Measurements from ENCODE around the gene HNRNPDL. TPM values are rescaled to one million over a fixed set of nuclear protein-coding genes. Genes with fewer than 3 reads are reported as not detected.
A peak's percentile ranks its signal among the peaks of the same experiment; 100 is the strongest.

Gene HNRNPDL
- polyA plus RNA-seq, 2 of the 4 experiments (the other 2 are of a cell fraction) = 321 to 397 TPM

- no peak for TF ChIP-seq RNF2 (IDR thresholded peaks at IDR 0.05; ENCODE audit: borderline replicate concordance, low read depth)
- TF ChIP-seq EHF (CRISPR knock-in tag; IDR thresholded peaks at IDR 0.05) = no peak
- no peak for TF ChIP-seq CBX2 (IDR thresholded peaks at IDR 0.05; ENCODE audit: borderline replicate concordance, low read depth)
- no peak for TF ChIP-seq CEBPB (IDR thresholded peaks at IDR 0.05)
- FAIRE-seq = no peak
- ChIA-PET CTCF (interaction anchor here (1.0 kb wide), 1 partner anchor 49 kb away, joined by 3 read pairs; no protein-coding TSS in a partner anchor), POLR2A (no interaction called here)
- Histone ChIP-seq H3K4me2 (no peak overlapping the region), H3K4me1 (peaks cover 6% of the 10 kb centered on the region; the same call in 1 of the 3 replicates), H3K9me3 (no peaks in the 10 kb centered on the region), H3K27ac (no peak overlapping the region), H3K4me3 (no peak overlapping the region)
- 74% methylated on average over 6 of the region's 9 CpGs for WGBS (ENCODE audit: missing lambda C conversion rate)
- peak in 1 of 2 experiments; percentile 59; a peak in 3 of 6 replicates for ATAC-seq
- no peak for DNase-seq (ENCODE audit: low read depth in 1 of 2, low spot score in 1 of 2)
These were observed 49.9 kb downstream of the HNRNPDL start for GRCh38 chr4:82380344-82380743.

- FAIRE-seq = no peak
- ChIA-PET POLR2A (interaction anchor here (2.9 kb wide), 1 partner anchor 53 kb away, joined by 61 read pairs; the partner anchor contains the start of gene HNRNPDL), CTCF (no interaction called here)
- peaks cover 6% of the 10 kb centered on the region; the same call in 1 of the 3 replicates for H3K4me1 ChIP-seq
- TF ChIP-seq TFCP2L1 (CRISPR knock-in tag; IDR thresholded peaks at IDR 0.05) (no peak), RNF2 (IDR thresholded peaks at IDR 0.05; ENCODE audit: borderline replicate concordance, low read depth) (no peak), MAFK (IDR thresholded peaks at IDR 0.05; ENCODE audit: partially characterized antibody) (no peak), HOXB13 (CRISPR knock-in tag; IDR thresholded peaks at IDR 0.05; ENCODE audit: low read depth) (no peak), RFX5 (IDR thresholded peaks at IDR 0.05) (no peak), EHF (CRISPR knock-in tag; IDR thresholded peaks at IDR 0.05) (no peak), BHLHE40 (IDR thresholded peaks at IDR 0.05; ENCODE audit: low read depth, low read length) (no peak)
- no peak for DNase-seq (ENCODE audit: low read depth in 1 of 2, low spot score in 1 of 2)
- H3K4me2 ChIP-seq = peak overlapping the region; percentile 73
- H3K4me3 ChIP-seq = no peak overlapping the region
- no peak overlapping the region for H3K27ac ChIP-seq
- ATAC-seq = no peak
- no peaks in the 10 kb centered on the region for H3K9me3 ChIP-seq
- WGBS (ENCODE audit: missing lambda C conversion rate) = 90% methylated on average over 4 of the region's 4 CpGs
These were observed 54.2 kb downstream of the HNRNPDL start for GRCh38 chr4:82376109-82376508.

- peak within 1 kb of the TSS; percentile 92 for H3K4me2 ChIP-seq
- FAIRE-seq = no peak
- TF ChIP-seq FOSB (CRISPR knock-in tag; IDR thresholded peaks at IDR 0.05) = no peak
- TF ChIP-seq E2F6 (IDR thresholded peaks at IDR 0.05; ENCODE audit: borderline replicate concordance, low read depth) = peak; percentile 61
- TF ChIP-seq SREBF2 (IDR thresholded peaks at IDR 0.05) = no peak
- no peak for TF ChIP-seq RARB (CRISPR knock-in tag; IDR thresholded peaks at IDR 0.05)
- peak; percentile 39 to 78; a peak in 4 of 5 replicates for TF ChIP-seq JUN (IDR thresholded peaks at IDR 0.05)
- TF ChIP-seq ZNF302 (CRISPR knock-in tag; IDR thresholded peaks at IDR 0.05) = no peak
- TF ChIP-seq HDAC2 (IDR thresholded peaks at IDR 0.05) = no peak
- TF ChIP-seq MAZ (IDR thresholded peaks at IDR 0.05; ENCODE audit: borderline replicate concordance, low read depth, low read length) = 0 out of 2 replicates have a peak, but pooled peaks have one; percentile 39
- TF ChIP-seq POLR2A (IDR thresholded peaks at IDR 0.05; ENCODE audit: low read length) = peak; percentile 77
- TF ChIP-seq BCL3 (IDR thresholded peaks at IDR 0.05) = no peak
- peak; percentile 96 for TF ChIP-seq USF2 (IDR thresholded peaks at IDR 0.05)
- TF ChIP-seq HEYL (CRISPR knock-in tag; IDR thresholded peaks at IDR 0.05) = no peak
- peak; percentile 67 for TF ChIP-seq TFCP2L1 (CRISPR knock-in tag; IDR thresholded peaks at IDR 0.05)
- TF ChIP-seq NFE2L2 (conservative IDR thresholded peaks at IDR 0.05; ENCODE audit: low read length) = no peak
- peak; percentile 19; the same call in 1 of the 2 replicates for TF ChIP-seq REST (IDR thresholded peaks at IDR 0.05)
- TF ChIP-seq BHLHE40 (IDR thresholded peaks at IDR 0.05; ENCODE audit: low read depth, low read length) = peak; percentile 58; the same call in 1 of the 2 replicates
- TF ChIP-seq RFX5 (IDR thresholded peaks at IDR 0.05) = no peak
- TF ChIP-seq CEBPB (IDR thresholded peaks at IDR 0.05) = no peak
- TF ChIP-seq FOXS1 (CRISPR knock-in tag; IDR thresholded peaks at IDR 0.05) = no peak
- no peak for TF ChIP-seq HOXB13 (CRISPR knock-in tag; IDR thresholded peaks at IDR 0.05; ENCODE audit: low read depth)
- TF ChIP-seq PBX3 (IDR thresholded peaks at IDR 0.05) = 0 out of 2 replicates have a peak, but pooled peaks have one; percentile 35
These were observed 56.2 kb downstream of the HNRNPDL start, which contains the start of gene HNRNPD for GRCh38 chr4:82373816-82374625. TSS of gene HNRNPD (minus strand) at chr4:82373991. CDS start at chr4:82373678, 313 bp downstream.

More at GRCh38 chr4:82373816-82374625, 56.2 kb downstream of the HNRNPDL start, which contains the start of gene HNRNPD:
- ChIA-PET POLR2A (interaction anchor here (0.6 to 2.9 kb wide), 9 partner anchors 10 to 1961 kb away, joined by 3 to 61 read pairs (median 7); partner anchors contain the start of gene HNRNPDL), CTCF (interaction anchor here (1.2 kb wide), 1 partner anchor 55 kb away, joined by 4 read pairs; no protein-coding TSS in a partner anchor)
- Histone ChIP-seq H3K4me3 (peak within 1 kb of the TSS; percentile 85), H3K9me3 (no peaks in the 10 kb centered on the region), H3K27ac (peak within 1 kb of the TSS; percentile 97 to 100), H3K4me1 (peaks cover 26% of the 10 kb centered on the region)
- ATAC-seq = peak; percentile 93
- under 1% methylated on average over 41 of the region's 83 CpGs for WGBS (ENCODE audit: missing lambda C conversion rate)
- peak; percentile 78 to 99 for DNase-seq (ENCODE audit: low read depth in 1 of 2, low spot score in 1 of 2)
